C4-2B (cell line): Measurements from ENCODE around the gene MTIF3.

Experiments used
- H3K27ac ChIP-seq: fragments of 450-650 bp; 2 replicates; pipeline ENCODE4 v1.5.1; 2017
- CTCF ChIP-seq: fragments of 450-650 bp; conservative IDR thresholded peaks from 2 replicates; pipeline ENCODE4 v1.5.1; 2017; ENCODE audit warnings: mild to moderate bottlenecking
- ZFX ChIP-seq: fragments of 450-650 bp; IDR thresholded peaks from 2 replicates; pipeline ENCODE4 v1.6.1; 2017

MTIF3 gene

GRCh38 chr13:27424246-27425157 lies 25.9 kb downstream of the MTIF3 start, which contains the start of gene GTF3A:
TSS of gene GTF3A (plus strand) at chr13:27424619.
- peak within 1 kb of the TSS; percentile 97 for H3K27ac ChIP-seq

GRCh38 chr13:27423333-27423732 lies 27.0 kb downstream of the MTIF3 start:
- TF ChIP-seq ZFX (no peak), CTCF (no peak)
- peak overlapping the region; percentile 97; the same call in 1 of the 2 replicates for H3K27ac ChIP-seq

More at GRCh38 chr13:27424246-27425157, 25.9 kb downstream of the MTIF3 start, which contains the start of gene GTF3A:
- TF ChIP-seq CTCF (no peak), ZFX (peak; percentile 82)

- TF ChIP-seq ZFX (no peak), CTCF (no peak)
- no peak overlapping the region for H3K27ac ChIP-seq
These were observed 29.1 kb downstream of the MTIF3 start for GRCh38 chr13:27421101-27421871.

GRCh38 chr13:27419328-27419727 lies 31.0 kb downstream of the MTIF3 start:
- H3K27ac ChIP-seq: no peak overlapping the region
- TF ChIP-seq ZFX (no peak), CTCF (no peak)

- TF ChIP-seq CTCF (no peak), ZFX (no peak)
- H3K27ac ChIP-seq: no peak overlapping the region
These were observed 35.2 kb downstream of the MTIF3 start for GRCh38 chr13:27415116-27415515.

- no peak for TF ChIP-seq ZFX
- TF ChIP-seq CTCF: no peak
- H3K27ac ChIP-seq: no peak overlapping the region
These were observed 39.0 kb downstream of the MTIF3 start for GRCh38 chr13:27411341-27411740.

GRCh38 chr13:27409013-27409412 lies 41.4 kb downstream of the MTIF3 start:
- TF ChIP-seq CTCF (no peak), ZFX (no peak)
- H3K27ac ChIP-seq: no peak overlapping the region
